GM12878 (cell line): ENCODE data around the gene BRICD5. TPM values are rescaled to one million over a fixed set of nuclear protein-coding genes. Genes with fewer than 3 reads are reported as not detected.

ENCODE experiments used
- ASH2L ChIP-seq: fragments of 300-600, 200-600 bp; sonication (generic); IDR thresholded peaks from 2 replicates; pipeline ENCODE4 v1.6.1; 2017; ENCODE audit warnings: low read depth, mild to moderate bottlenecking, borderline replicate concordance
- ATF7 ChIP-seq: fragments of 450-650 bp; IDR thresholded peaks from 2 replicates; pipeline ENCODE4 v1.6.1; 2016; ENCODE audit warnings: low read depth, mild to moderate bottlenecking
- CHD4 ChIP-seq: fragments of 200-600 bp; sonication (generic); IDR thresholded peaks from 2 replicates; pipeline ENCODE4 v1.6.1; 2016; ENCODE audit warnings: mild to moderate bottlenecking
- GABPA ChIP-seq: IDR thresholded peaks from 2 replicates; pipeline ENCODE4 v1.6.1; 2014; ENCODE audit warnings: antibody characterized with exemption, low read depth, mild to moderate bottlenecking, inconsistent platforms
- GATAD2B ChIP-seq: fragments of 450-650 bp; conservative IDR thresholded peaks from 2 replicates; pipeline ENCODE4 v1.6.1; 2017; ENCODE audit warnings: low read depth, mild to moderate bottlenecking, moderate library complexity
- HDGF ChIP-seq: fragments of 450-650 bp; IDR thresholded peaks from 2 replicates; pipeline ENCODE4 v1.6.1; 2016; ENCODE audit warnings: antibody characterized with exemption
- IRF3 ChIP-seq: fragments of 450-650 bp; IDR thresholded peaks from 2 replicates; pipeline ENCODE4 v1.6.1; 2014; ENCODE audit warnings: mild to moderate bottlenecking
- IRF4 ChIP-seq: IDR thresholded peaks from 2 replicates; pipeline ENCODE4 v1.6.1; 2011; ENCODE audit warnings: low read depth, low read length
- KAT2A ChIP-seq: conservative IDR thresholded peaks from 2 replicates; pipeline ENCODE4 v1.6.1; 2011; ENCODE audit warnings: low read depth, low read length; ENCODE audit not compliant: control insufficient read depth
- MEF2B ChIP-seq: fragments of 450-650 bp; IDR thresholded peaks from 2 replicates; pipeline ENCODE4 v1.6.1; 2018; ENCODE audit warnings: mild to moderate bottlenecking, moderate library complexity; ENCODE audit not compliant: partially characterized antibody, poor library complexity, severe bottlenecking
- MLLT1 ChIP-seq: fragments of 450-650 bp; IDR thresholded peaks from 2 replicates; pipeline ENCODE4 v1.6.1; 2016; ENCODE audit warnings: mild to moderate bottlenecking
- MTA2 ChIP-seq: fragments of 450-650 bp; IDR thresholded peaks from 2 replicates; pipeline ENCODE4 v1.6.1; 2016; ENCODE audit warnings: low read depth, mild to moderate bottlenecking, moderate library complexity
- MTA3 ChIP-seq: IDR thresholded peaks from 2 replicates; pipeline ENCODE4 v1.6.1; 2012; ENCODE audit warnings: low read length, inconsistent platforms, borderline replicate concordance
- NRF1 ChIP-seq: conservative IDR thresholded peaks from 2 replicates; pipeline ENCODE4 v1.6.1; 2011; ENCODE audit warnings: mild to moderate bottlenecking, low read depth, low read length, improper control_type of control experiment
- PAX8 ChIP-seq: fragments of 450-650 bp; IDR thresholded peaks from 2 replicates; pipeline ENCODE4 v1.6.1; 2017; ENCODE audit warnings: mild to moderate bottlenecking, moderate library complexity
- PML ChIP-seq: IDR thresholded peaks from 2 replicates; pipeline ENCODE4 v1.6.1; 2012; ENCODE audit warnings: low read length, inconsistent platforms
- POLR2AphosphoS2 ChIP-seq: IDR thresholded peaks from 2 replicates; pipeline ENCODE4 v1.6.1; 2011; ENCODE audit warnings: low read depth, mild to moderate bottlenecking, low read length, improper control_type of control experiment, moderate library complexity
- POLR2AphosphoS5 ChIP-seq: IDR thresholded peaks from 2 replicates; pipeline ENCODE4 v1.6.1; 2011; ENCODE audit warnings: mild to moderate bottlenecking, low read length, inconsistent platforms
- SMAD5 ChIP-seq: IDR thresholded peaks from 2 replicates; pipeline ENCODE4 v1.6.1; 2016; ENCODE audit warnings: antibody characterized with exemption, low read depth
- SRF ChIP-seq, 2 experiments: IDR thresholded peaks; 2 replicates each; pipeline ENCODE4 v1.6.1; 2011; ENCODE audit warnings: low read depth in 2 of 2, low read length in 2 of 2, mild to moderate bottlenecking in 1 of 2, moderate library complexity in 1 of 2
- SUPT20H ChIP-seq: IDR thresholded peaks from 2 replicates; pipeline ENCODE4 v1.6.1; 2011; ENCODE audit warnings: low read depth, mild to moderate bottlenecking, low read length, moderate library complexity, borderline replicate concordance; ENCODE audit not compliant: control insufficient read depth
- TAF1 ChIP-seq: IDR thresholded peaks from 2 replicates; pipeline ENCODE4 v1.6.1; 2011; ENCODE audit warnings: mild to moderate bottlenecking, low read depth, low read length, borderline replicate concordance
- WRNIP1 ChIP-seq: IDR thresholded peaks from 2 replicates; pipeline ENCODE4 v1.6.1; 2011; ENCODE audit warnings: low read depth, low read length, improper control_type of control experiment, borderline replicate concordance
- ZBTB11 ChIP-seq: fragments of 450-650 bp; formaldehyde crosslinking; IDR thresholded peaks from 2 replicates; pipeline ENCODE4 v1.5.0; 2022; ENCODE audit warnings: mild to moderate bottlenecking, missing genetic modification characterization
- polyA plus RNA-seq, 11 experiments: library from polyadenylated mRNA; depleted of rRNA in 4 of 11; unstranded in 6 of 11; stranded (reverse) in 5 of 11; fragments of >200 nt; fragmentation: Nextera tagmentation in 4 of 11; fragmentation: Illumina TruSeq in 1 of 11; extraction: Ambion mirVana in 4 of 11; extraction: Trizol in 1 of 11; gene quantifications; 1 replicate in 1 of 11; 2 replicates in 10 of 11; pipeline versions ENCODE4 v1.2.1 to v1.2.3, GENCODE V29; 2011 to 2016; ENCODE audit warnings: inconsistent platforms in 2 of 11, missing spikeins in 2 of 11, low read depth in 1 of 11
- total RNA-seq, 4 experiments: library from RNA; depleted of rRNA in 3 of 4; stranded (reverse); fragments of >200 nt in 3 of 4; fragmentation: Illumina TruSeq in 1 of 4; extraction: Trizol in 1 of 4; gene quantifications; 2 replicates each; pipeline versions ENCODE4 v1.2.1 to v1.2.3, GENCODE V29; 2013 to 2021

BRICD5 gene
- total and polyA plus RNA-seq, 10 of the 15 experiments (the other 5 are each of a cell fraction or from before 2014, with no cell fraction given) = 0.58 to 11.6 (median 1.5) TPM; not detected in 1

GRCh38 chr16:2205104-2205966, 5.3 kb downstream of the BRICD5 start, which contains the start of gene MLST8 (continued):
- peak; percentile 100 for TF ChIP-seq MLLT1
- no peak for TF ChIP-seq ZBTB11 (CRISPR knock-in tag)
- TF ChIP-seq PAX8 = no peak
- no peak for TF ChIP-seq WRNIP1
- no peak; the same call in 1 of the 2 replicates for TF ChIP-seq HDGF
- no peak for TF ChIP-seq MEF2B
- peak; percentile 58; the same call in 1 of the 2 replicates for TF ChIP-seq ASH2L
- TF ChIP-seq SRF (IDR thresholded peaks at IDR 0.05; ENCODE audit: low read depth in 2 of 2, low read length in 2 of 2) = peak; percentile 96 to 99
- TF ChIP-seq GATAD2B = peak; percentile 88; the same call in 1 of the 2 replicates
- no peak for TF ChIP-seq IRF4
- TF ChIP-seq TAF1 = peak; percentile 86
- peak; percentile 96 for TF ChIP-seq NRF1
- no peak for TF ChIP-seq KAT2A
- TF ChIP-seq CHD4 = no peak
- no peak for TF ChIP-seq MTA3
- TF ChIP-seq SUPT20H = no peak
- no peak for TF ChIP-seq GABPA
- peak; percentile 83; the same call in 1 of the 2 replicates for TF ChIP-seq POLR2AphosphoS5
- peak; percentile 84 for TF ChIP-seq SMAD5
- TF ChIP-seq IRF3 = 0 out of 2 replicates have a peak, but pooled peaks have one; percentile 43
- peak; percentile 95 for TF ChIP-seq ATF7
- peak; percentile 95 for TF ChIP-seq POLR2AphosphoS2
- peak; percentile 15; the same call in 1 of the 2 replicates for TF ChIP-seq MTA2
- TF ChIP-seq PML = peak; percentile 94
